HFF-Myc (cell line): ENCODE measurements around the gene CCSER1.

Source experiments
- DNase-seq: peaks from one replicate; pipeline ENCODE4 v3.0.0-alpha.2; 2011; ENCODE audit warnings: low read depth; ENCODE audit errors: extremely low read depth
- H3K4me3 ChIP-seq: replicated peaks from 2 replicates; pipeline ENCODE4 v1.5.1; 2011; ENCODE audit warnings: low read depth, mild to moderate bottlenecking, control low read depth, low read length
- TF ChIP-seq, protein P1 (sequence below): IDR thresholded peaks from 2 replicates; pipeline ENCODE4 v1.5.1; 2012; ENCODE audit warnings: mild to moderate bottlenecking, low read depth, low read length, control low read depth; ENCODE audit errors: missing control alignments

The CCSER1 gene

DNA sequence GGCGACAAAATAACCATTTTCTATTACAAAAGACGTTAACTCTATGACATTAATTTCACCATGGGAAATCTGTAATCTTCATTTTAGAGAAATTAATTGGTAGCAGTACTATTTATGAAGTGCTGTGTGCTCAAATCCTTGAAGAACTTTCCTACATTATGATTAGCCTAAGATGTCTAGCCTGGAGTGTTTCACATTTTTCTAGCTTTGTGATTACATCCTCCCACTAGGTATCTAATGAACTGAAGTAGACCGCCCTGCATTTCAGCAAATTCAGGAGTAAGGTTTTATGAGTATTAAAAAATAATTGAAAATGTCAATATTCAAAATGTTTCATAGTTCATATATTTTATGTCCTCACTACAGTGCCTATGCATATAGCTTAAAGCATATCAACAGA is 713.1 kb downstream of the CCSER1 start:
- DNase-seq, result no peak
- TF ChIP-seq, protein P1, sequence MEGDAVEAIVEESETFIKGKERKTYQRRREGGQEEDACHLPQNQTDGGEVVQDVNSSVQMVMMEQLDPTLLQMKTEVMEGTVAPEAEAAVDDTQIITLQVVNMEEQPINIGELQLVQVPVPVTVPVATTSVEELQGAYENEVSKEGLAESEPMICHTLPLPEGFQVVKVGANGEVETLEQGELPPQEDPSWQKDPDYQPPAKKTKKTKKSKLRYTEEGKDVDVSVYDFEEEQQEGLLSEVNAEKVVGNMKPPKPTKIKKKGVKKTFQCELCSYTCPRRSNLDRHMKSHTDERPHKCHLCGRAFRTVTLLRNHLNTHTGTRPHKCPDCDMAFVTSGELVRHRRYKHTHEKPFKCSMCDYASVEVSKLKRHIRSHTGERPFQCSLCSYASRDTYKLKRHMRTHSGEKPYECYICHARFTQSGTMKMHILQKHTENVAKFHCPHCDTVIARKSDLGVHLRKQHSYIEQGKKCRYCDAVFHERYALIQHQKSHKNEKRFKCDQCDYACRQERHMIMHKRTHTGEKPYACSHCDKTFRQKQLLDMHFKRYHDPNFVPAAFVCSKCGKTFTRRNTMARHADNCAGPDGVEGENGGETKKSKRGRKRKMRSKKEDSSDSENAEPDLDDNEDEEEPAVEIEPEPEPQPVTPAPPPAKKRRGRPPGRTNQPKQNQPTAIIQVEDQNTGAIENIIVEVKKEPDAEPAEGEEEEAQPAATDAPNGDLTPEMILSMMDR, result no peak

DNA sequence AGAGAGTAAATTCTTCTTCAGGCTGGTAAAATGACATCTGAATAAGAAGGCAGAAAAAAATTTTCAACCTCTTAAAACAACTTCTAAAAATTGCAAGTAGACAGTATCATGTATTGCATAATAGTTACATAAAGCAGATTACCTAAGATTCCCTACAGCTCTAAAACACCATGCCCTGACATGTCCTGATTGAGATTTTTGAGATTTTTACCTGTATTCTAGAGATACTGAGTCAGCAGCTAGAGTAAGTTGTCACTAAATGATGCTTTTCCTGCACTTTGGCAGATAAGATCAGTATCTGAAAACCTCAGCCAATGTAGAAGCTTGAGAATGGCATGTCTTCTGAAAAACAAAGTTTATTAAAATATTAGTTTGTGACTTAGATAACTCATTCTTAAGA is 713.6 kb downstream of the CCSER1 start:
- no peak overlapping the region for H3K4me3 ChIP-seq
- TF ChIP-seq, protein P1, result no peak
- DNase-seq, result no peak

More for the DNA sequence above, 713.1 kb downstream of the CCSER1 start:
- no peak overlapping the region for H3K4me3 ChIP-seq

DNA sequence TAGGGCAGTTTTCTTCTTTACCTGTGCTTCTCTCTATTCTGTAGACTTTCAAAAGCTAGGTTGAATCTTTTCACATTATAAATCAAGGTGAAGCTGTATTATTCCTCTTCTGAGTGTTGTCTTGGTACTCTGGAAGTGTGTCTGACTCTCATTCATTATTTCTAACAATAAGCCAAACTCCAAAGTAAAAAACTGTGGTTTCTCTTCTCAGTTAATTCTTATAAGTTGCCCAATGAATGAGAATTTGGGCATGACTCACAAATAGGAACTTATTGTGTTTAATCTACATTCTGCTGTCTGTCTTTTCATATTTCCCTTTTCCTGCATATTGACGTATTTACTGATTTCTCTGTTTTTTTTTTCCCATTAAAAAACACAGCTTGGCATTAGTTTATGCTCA is 714.5 kb downstream of the CCSER1 start:
- TF ChIP-seq, protein P1, result no peak
- no peak for DNase-seq

DNA sequence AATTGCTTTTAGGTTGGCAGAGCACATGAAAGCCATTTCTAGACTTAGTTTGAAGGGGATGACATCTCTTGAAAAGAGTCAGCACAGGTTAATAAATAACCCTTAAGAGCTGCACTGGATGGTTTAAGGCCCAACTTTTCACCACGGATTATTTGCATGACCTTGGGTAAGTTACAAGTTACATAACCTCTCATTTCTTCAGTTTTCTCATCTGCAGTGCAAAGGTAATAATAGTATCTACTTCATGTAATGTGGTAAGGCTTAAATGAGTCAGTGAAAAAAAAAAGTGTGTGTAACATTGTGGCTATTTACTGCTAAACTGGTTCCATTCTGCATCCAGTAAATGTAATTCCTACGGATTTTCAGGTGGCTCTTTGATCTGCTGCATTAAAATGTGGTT is 715.8 kb downstream of the CCSER1 start:
- DNase-seq, result no peak
- H3K4me3 ChIP-seq, result no peak overlapping the region
- TF ChIP-seq, protein P1, result no peak

More for the DNA sequence above, 714.5 kb downstream of the CCSER1 start:
- H3K4me3 ChIP-seq, result no peak overlapping the region

DNA sequence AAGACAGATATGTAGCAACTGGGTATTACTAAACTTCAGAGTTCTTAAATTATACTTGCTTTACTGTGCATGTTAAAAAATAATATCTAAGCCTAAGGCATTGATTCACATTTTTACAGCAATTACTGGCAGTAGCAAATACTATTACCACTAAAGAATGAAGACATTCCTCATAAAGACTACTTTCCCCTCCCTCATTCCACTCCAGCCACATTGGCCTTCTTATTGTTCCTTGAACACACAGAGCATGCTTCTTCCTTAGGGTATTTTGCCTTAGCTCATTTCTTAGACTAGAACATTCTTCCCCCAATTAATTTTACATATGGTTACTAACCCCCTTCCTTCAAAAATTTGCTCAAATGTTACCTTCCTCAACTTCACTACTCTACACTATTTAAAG is 717.0 kb downstream of the CCSER1 start:
- no peak for DNase-seq
- no peak overlapping the region for H3K4me3 ChIP-seq
- TF ChIP-seq, protein P1, result no peak

DNA sequence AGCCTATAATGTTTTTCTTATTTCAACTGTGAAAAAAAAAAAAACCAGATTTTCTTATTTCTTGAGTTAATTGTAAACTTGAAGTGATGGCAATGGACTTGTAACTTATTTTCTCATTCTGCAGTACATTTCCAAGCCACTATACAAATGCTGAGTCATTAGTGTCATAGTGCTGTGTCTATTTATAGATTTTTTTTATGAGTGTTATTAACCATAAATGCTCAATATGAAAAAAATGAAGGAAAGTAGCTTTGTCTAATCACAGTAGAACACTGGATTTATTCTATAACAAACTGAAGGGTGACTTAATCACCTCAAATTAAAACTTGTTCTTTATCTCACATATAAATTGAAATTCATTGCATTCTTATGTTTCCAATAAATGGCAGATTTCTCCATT is 718.6 kb downstream of the CCSER1 start:
- DNase-seq, result no peak
- TF ChIP-seq, protein P1, result no peak
- H3K4me3 ChIP-seq, result no peak overlapping the region

DNA sequence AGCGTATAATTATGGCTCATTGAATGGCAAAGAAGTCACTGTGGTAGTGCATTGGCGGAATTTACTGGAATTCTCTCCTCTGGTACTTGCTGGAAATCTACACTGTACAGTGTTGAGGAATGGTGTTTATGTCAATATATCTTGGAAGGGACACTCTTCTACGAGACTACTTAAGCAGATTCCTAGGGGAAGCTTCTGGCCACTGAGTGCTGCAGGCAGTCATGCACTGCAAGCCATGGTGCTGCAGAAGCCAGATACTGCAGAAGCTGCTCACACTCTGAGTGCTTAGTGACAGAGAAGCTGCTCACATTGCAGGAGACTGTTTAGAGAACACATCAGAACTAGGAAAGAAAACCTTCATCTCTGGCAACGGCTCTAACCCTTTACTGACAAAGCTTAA is 725.0 kb downstream of the CCSER1 start:
- DNase-seq, result no peak
- H3K4me3 ChIP-seq, result no peak overlapping the region
- TF ChIP-seq, protein P1, result no peak
